HG03097 (cell line): ENCODE results near the gene WDR55.
"Not testable (repeated sequence)": the region's sequence is repeated elsewhere in the genome, so short reads cannot be mapped to it uniquely, and the experiment has no call there.

ENCODE experiments used
- ATAC-seq: cut with Tn5 transposase; IDR thresholded peaks from one replicate; pipeline ENCODE4 v1.9.1; 2021; ENCODE audit not compliant: unreplicated experiment, low FRiP score

Gene WDR55, protein sequence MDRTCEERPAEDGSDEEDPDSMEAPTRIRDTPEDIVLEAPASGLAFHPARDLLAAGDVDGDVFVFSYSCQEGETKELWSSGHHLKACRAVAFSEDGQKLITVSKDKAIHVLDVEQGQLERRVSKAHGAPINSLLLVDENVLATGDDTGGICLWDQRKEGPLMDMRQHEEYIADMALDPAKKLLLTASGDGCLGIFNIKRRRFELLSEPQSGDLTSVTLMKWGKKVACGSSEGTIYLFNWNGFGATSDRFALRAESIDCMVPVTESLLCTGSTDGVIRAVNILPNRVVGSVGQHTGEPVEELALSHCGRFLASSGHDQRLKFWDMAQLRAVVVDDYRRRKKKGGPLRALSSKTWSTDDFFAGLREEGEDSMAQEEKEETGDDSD

DNA sequence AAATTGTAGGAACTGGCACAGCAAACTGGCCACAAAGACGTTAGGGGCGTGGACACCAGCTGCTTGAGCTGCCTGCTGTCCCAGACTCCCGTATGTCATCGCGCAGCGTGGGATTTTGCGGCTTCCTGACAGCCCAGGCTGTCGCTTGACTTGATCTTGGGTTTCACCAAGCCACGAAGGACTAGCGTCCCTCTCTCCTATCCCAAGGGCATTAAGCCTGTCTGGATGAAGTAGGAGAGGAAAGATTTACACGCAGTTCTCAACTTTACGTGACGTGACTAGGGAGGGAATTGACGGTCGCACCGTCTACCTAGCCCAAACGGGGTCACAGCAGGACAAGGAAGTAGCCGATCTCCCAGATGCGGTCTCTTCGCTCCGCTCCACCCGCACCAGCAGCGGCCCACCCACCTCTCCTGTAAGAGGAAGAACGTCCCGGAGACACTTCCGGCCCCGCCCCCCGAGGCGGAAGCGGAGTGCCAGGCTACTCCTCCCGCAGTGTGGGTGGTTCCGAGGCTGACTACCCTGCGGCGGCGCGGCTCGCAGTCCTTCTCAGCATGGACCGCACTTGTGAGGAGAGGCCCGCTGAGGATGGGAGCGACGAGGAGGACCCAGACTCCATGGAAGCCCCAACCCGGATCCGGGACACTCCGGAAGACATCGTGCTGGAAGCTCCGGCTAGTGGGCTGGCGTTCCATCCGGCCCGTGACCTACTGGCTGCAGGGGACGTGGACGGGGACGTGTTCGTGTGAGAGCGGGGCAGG, at the start of gene WDR55:
WDR55 (plus strand) TSS at position 546 of the 761 bp plus-strand sequence; CDS start at position 555, 9 bp downstream.
- peak; percentile 94 for ATAC-seq

- ATAC-seq, result no peak
Measured at GRCh38 chr5:140622301-140622700, 42.4 kb upstream of the WDR55 start.

DNA sequence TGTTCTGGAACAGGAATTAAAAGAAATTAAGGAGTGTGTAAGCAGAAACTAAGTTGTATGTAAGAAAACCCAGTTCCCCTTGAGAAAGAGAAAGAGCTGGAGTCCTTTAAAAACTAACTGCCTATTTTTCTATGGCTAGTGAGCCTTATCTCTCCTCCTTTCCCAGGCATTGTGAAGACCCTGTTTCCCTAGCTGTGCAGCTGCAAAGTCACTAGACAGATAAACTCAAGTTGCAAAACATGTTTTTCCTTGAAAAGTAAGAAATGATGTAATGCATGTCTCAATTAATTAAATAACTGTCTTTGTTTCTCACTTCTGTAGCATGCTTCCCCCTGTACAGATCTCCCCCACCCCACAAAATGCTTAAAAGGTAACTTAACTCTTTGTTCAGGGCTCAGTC, 41.6 kb upstream of the WDR55 start:
- not testable (repeated sequence) for ATAC-seq

DNA sequence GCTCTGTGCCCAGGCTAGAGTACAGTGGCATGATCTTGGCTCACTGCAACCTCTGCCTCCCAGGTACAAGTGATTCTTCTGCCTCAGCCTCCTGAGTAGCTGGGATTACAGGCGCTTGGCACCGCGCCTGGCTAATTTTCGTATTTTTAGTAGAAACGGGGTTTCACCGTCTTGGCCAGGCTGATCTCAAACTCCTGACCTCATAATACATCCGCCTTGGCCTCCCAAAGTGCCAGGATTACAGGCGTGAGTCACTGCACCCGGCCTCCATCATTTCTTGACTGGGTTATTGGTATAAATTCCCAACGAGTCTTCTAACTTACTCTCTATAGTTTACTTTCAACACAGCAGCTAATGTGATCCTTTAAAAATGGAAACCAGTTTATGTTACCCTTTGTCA, 39.8 kb upstream of the WDR55 start:
- not testable (repeated sequence) for ATAC-seq

GRCh38 chr5:140627972-140628371, 36.7 kb upstream of the WDR55 start:
- no peak for ATAC-seq

DNA sequence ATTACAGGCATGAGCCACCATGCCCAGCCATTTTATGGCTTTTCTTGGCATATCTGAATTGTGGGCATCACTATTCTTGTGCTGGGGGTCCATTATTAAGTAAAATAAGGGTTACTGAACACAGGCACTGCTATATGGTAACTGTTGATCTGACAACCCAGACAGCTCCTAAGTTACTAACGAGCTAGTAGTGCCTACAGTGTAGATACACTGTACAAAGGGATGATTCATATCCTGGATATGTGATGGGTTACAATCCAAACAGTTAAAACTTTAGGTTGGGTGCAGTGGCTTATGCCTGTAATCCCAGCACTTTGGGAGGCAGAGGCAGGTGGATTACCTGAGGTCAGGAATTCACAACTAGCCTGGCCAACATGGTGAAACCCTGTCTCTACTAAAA, 36.0 kb upstream of the WDR55 start:
- no peak for ATAC-seq

GRCh38 chr5:140630292-140631035, 34.2 kb upstream of the WDR55 start:
- no peak for ATAC-seq

DNA sequence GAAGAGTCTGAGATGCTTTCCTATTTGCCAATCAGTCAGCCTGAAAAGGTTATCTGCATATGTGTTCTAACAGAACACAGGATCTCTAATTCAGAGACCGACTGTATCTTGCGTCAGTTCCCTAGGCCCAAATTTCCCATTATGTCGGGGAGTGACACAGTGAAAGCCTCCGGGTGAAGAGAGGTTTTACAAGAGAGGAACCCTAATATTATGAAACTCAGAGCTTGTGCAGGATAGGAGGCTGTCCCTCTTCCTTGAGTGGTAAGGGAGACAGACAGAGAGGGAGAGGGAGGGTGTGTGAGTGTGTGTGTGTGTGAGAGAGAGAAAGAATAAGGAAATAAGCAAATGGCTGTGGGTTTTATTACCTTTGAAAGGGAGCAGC, 33.7 kb upstream of the WDR55 start:
- no peak for ATAC-seq

DNA sequence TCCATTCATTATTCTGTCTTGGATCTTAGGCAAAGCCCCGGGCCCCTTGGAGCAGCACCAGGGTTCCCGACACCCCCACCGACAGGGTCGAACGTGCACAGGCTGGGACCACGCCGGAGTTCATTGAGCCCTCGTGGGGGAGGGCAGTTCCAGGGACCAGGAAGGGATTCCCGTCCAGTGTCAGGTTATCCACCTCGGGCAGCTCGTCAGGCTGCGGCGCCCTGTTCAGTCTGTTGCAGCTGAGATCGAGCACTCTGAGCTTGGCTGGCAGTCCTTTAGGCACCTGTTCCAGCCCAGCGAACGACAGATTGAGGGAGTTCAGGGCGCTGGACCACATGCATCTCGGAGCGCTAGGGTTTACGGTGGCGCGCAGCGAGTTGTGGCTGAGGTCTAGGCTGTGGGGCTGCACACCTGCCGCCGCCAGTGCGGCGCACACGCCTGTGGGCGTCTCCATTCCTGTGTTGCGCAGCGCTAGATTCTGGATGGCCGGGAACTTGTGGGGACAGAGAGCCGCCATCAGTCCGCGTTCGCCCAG, 32.8 kb upstream of the WDR55 start:
- ATAC-seq, result no peak

DNA sequence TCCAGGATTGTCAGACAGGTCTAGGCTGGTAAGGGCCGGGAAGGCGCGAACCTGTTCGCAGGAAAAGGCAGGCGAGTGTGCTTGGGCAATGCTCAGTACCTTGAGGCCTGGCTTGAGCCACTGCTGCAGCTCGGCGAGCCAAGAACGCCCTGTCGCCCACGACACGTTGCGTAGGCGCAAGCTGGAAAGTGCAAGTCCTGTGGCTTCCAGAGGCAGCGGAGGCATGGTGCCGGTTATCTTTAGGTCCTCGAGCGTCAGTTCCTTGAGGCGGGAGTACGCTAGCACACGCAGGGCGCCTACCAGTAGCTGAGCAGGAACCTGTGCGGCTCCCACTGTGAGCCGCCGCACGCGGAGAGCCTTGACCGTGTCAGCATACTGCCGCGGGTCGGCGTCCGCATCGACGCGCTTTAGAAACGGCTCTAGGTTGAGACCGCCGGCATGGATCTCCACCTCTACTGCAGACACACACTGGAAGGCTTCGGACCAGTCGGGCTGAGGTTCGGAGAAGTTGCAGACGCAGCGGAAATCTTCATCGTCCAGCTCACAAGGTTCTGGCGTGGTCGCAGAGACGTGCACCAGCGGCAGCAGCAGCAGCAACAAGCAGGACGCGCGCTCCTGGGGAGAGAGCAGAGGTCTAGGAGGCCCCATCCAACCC, 32.2 kb upstream of the WDR55 start:
- no peak for ATAC-seq

DNA sequence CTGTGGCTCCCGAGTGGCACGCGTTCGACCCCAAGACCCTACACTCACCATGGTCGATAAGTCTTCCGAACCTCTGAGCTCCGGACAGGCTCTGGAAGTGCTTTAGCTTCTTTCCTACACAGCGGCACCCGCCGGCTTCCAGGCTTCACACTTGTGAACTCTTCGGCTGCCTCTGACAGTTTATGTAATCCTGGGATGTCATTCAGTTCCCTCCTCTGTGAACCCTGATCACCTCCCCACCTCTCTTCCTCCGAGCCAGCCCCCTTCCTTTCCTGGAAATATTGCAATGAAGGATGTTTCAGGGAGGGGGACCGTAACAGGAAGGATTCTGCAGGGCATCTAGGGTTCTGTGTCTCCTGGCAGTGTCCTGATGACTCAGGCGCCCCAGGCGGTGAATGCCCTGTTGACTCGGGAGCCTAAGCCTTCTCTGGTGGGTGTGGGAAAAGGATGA, 31.7 kb upstream of the WDR55 start, which contains the start of gene CD14:
CD14 (minus strand) TSS at position 155 of the 451 bp plus-strand sequence; CDS start at position 51, 104 bp downstream.
- ATAC-seq, result no peak

DNA sequence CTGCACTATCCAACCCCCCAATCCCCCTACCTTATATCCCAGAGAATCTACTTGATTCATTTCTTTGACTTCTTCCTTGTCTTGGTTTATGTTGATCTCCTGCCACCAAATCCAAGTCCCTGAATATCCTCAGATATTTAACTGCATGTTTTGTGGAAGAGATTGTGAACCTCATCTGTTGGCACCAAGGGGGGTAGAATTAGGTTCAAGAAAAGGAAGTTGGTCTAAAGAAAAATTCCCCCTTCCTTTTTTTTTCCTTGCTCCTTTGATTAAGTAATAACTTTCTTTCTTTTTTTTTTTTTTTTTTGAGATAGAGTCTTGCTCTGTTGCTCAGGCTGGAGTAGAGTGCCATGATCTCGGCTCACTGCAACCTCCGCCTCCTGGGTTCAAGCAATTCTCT, 31.2 kb upstream of the WDR55 start:
- no peak for ATAC-seq

DNA sequence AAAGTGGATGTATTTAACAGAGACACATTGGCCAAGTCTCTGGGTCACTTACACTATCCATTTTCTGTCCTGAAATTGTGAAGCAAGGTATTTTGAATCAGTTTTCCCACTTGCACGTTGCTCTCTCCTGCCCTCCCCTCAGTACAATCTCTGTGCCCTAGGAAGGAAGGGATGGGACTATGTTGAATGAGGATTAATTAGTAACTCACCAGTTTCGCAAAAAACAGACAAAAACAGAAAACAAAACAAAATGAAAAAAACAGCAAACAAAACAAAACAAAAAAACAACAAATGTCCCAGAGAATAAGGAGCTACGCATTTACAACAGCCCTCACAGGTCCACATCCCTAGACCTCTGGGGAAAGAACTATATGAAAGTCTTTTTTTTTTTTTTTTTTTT, 30.6 kb upstream of the WDR55 start:
- ATAC-seq, result no peak

GRCh38 chr5:140635291-140636257, 29.1 kb upstream of the WDR55 start:
- no peak for ATAC-seq

- no peak for ATAC-seq
Measured at GRCh38 chr5:140637371-140638100, 27.2 kb upstream of the WDR55 start.

DNA sequence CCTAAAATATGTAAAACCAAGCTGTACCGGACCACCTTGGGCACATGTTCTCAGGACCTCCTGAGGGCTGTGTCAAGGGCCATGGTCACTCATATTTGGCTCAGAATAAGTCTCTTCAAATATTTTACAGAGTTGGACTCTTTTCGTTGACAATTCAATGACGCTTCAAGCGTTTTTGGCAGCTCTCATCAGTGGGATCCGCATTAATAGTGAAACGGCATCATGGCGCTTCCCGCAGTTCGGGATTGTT, 25.9 kb upstream of the WDR55 start:
- ATAC-seq, result not testable (repeated sequence)

- ATAC-seq, result peak; percentile 87
Measured at GRCh38 chr5:140639148-140639981, 25.3 kb upstream of the WDR55 start, which contains the start of gene TMCO6. Gene TMCO6 (plus strand): TSS chr5:140639451. CDS start chr5:140639528, 77 bp downstream.

DNA sequence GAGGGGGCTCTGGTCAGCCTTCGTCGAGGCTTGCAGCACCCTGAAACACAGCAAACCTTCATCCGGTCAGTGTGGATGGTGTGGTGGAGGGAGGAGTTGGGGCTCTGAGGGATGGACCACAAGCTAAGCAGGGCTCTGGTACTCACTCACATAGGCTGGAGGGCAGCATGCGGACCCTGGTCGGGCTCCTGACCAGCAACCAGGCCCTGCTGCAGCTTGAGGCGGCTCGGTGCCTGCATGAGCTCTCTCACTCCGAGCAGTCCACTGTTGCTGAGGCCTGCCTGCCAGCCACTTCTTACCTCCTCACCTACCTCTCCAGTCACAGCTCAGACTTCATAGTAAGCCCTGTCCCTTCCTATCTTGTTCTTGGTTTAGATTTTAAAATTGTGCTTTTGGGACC, 23.0 kb upstream of the WDR55 start:
- no peak for ATAC-seq
